ENCODE data around the gene FOXK2. TPM values are rescaled to one million over a fixed set of nuclear protein-coding genes. Genes with fewer than 3 reads are reported as not detected.
"Not testable (repeated sequence)": the region's sequence is repeated elsewhere in the genome, so short reads cannot be mapped to it uniquely, and the experiment has no call there.

The FOXK2 gene
- total and polyA plus RNA-seq, 2 experiments from 2014 or later: 5.6 to 43.0 TPM

DNA sequence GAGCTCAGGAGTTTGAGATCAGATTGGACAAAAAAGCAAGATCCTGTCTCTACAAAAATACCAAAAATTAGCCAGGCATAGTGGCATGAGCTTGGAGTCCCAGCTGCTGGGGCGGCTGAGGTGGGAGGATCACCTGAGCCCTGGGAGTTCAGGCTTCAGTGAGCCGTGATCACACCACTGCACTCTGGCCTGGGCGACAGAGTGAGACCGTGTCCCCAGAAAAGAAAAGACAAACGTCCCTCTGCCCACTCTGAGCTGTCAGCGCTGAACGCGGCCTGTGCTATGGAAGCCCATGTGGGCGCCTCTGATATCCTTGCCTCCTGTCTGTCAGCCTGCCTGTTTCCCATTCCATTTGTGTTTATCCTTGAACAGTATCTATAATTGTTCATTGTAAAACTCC is 50.7 kb downstream of the FOXK2 start:
- no peaks in the 10 kb centered on the region for H3K9me3 ChIP-seq (ENCODE audit: low read depth)
- H3K4me3 ChIP-seq: no peak overlapping the region
- no peaks in the 10 kb centered on the region for H3K9me2 ChIP-seq (ENCODE audit: insufficient read depth)
- DNase-seq: no peak
- no peaks in the 10 kb centered on the region for H4K20me1 ChIP-seq (ENCODE audit: insufficient read depth)
- in situ Hi-C loops (cut with MboI): no loop called here
- TF ChIP-seq EZH2phosphoT487 (IDR thresholded peaks at IDR 0.05; ENCODE audit: insufficient read depth, low read depth) (no peak), EZH2 (IDR thresholded peaks at IDR 0.05; ENCODE audit: insufficient read depth, poor library complexity, severe bottlenecking) (no peak)
- no peaks in the 10 kb centered on the region for H3F3A ChIP-seq (ENCODE audit: insufficient read depth)
- H3K4me1 ChIP-seq (ENCODE audit: insufficient read depth): no peaks in the 10 kb centered on the region
- peaks cover 94% of the 10 kb centered on the region for H3K79me2 ChIP-seq (ENCODE audit: insufficient read depth)
- no peak overlapping the region for H3K4me2 ChIP-seq (ENCODE audit: unreplicated experiment)
- no peak overlapping the region for H3K27ac ChIP-seq
- H2AFZ ChIP-seq: no peak overlapping the region
- WGBS, 2 experiments (ENCODE audit: low coverage in 1 of 2, low lambda C conversion rate in 2 of 2, missing lambda C conversion rate in 2 of 2): 85 to 88% methylated on average over 9 of the region's 9 CpGs
- H3K27me3 ChIP-seq (replicated peaks; ENCODE audit: insufficient read depth): no peaks in the 10 kb centered on the region
- H3K9ac ChIP-seq: no peak overlapping the region
- peaks cover 19% of the 10 kb centered on the region for H3K36me3 ChIP-seq (ENCODE audit: low read depth)

DNA sequence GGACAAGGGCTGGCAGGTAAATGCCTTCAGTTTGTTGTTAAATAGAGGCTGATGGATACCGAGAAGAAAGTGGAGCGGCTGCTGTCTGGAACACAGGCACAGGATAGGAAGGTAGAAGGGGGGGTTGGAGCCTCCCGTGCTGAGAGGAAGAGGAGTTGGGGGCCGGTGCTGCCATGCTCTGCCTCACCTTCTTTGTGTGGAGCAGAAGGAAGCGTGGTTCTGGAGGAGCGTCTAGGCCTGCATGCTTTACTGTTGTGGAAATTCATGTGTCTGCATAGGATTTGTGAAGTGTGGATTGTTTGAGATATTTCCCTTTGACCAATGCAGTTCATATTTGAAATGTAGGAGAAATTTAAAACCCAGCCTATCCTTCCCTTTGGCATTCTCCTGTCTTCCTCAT is 52.3 kb downstream of the FOXK2 start:
- no peak overlapping the region for H2AFZ ChIP-seq
- H3K4me1 ChIP-seq (ENCODE audit: insufficient read depth): no peaks in the 10 kb centered on the region
- H4K20me1 ChIP-seq (ENCODE audit: insufficient read depth): no peaks in the 10 kb centered on the region
- no peaks in the 10 kb centered on the region for H3K27me3 ChIP-seq (replicated peaks; ENCODE audit: insufficient read depth)
- DNase-seq: no peak
- no peaks in the 10 kb centered on the region for H3K9me2 ChIP-seq (ENCODE audit: insufficient read depth)
- peaks cover 19% of the 10 kb centered on the region for H3K36me3 ChIP-seq (ENCODE audit: low read depth)
- no peaks in the 10 kb centered on the region for H3K9me3 ChIP-seq (ENCODE audit: low read depth)
- TF ChIP-seq EZH2phosphoT487 (IDR thresholded peaks at IDR 0.05; ENCODE audit: insufficient read depth, low read depth): no peak
- no peak for TF ChIP-seq EZH2 (IDR thresholded peaks at IDR 0.05; ENCODE audit: insufficient read depth, poor library complexity, severe bottlenecking)
- H3K27ac ChIP-seq: no peak overlapping the region
- H3K79me2 ChIP-seq (ENCODE audit: insufficient read depth): peaks cover 86% of the 10 kb centered on the region
- no peaks in the 10 kb centered on the region for H3F3A ChIP-seq (ENCODE audit: insufficient read depth)
- H3K4me3 ChIP-seq: no peak overlapping the region
- H3K4me2 ChIP-seq (ENCODE audit: unreplicated experiment): no peak overlapping the region
- H3K9ac ChIP-seq: no peak overlapping the region
- WGBS, 2 experiments (ENCODE audit: low coverage in 1 of 2, low lambda C conversion rate in 2 of 2, missing lambda C conversion rate in 2 of 2): 96 to 98% methylated on average over 6 of the region's 6 CpGs
- in situ Hi-C loops (cut with MboI): no loop called here

DNA sequence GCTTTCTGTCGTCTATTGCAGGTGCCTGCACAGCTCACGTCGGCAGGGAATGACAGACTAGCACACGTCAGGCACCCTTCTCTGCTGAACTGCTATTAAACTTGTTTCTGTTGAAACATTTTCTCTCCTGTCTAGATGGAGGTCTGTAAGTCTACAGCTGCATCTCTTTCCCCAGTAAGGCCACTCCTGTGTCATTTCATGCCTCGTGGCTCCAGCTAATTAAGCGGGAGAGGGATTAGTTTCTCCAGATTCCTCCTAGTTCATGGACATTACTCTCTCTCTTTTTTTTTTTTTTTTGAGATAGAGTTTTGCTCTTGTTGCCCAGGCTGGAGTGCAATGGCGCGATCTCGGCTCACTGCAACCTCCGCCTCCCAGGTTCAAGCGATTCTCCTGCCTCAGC is 54.5 kb downstream of the FOXK2 start:
- Histone ChIP-seq H2AFZ (no peak overlapping the region), H3K4me2 (ENCODE audit: unreplicated experiment) (no peak overlapping the region), H3K27me3 (replicated peaks; ENCODE audit: insufficient read depth) (no peaks in the 10 kb centered on the region), H3K9me2 (ENCODE audit: insufficient read depth) (no peaks in the 10 kb centered on the region), H3F3A (ENCODE audit: insufficient read depth) (no peaks in the 10 kb centered on the region), H3K4me1 (ENCODE audit: insufficient read depth) (no peaks in the 10 kb centered on the region), H3K27ac (no peak overlapping the region), H3K9ac (no peak overlapping the region), H3K79me2 (ENCODE audit: insufficient read depth) (peaks cover 71% of the 10 kb centered on the region), H4K20me1 (ENCODE audit: insufficient read depth) (no peaks in the 10 kb centered on the region), H3K9me3 (ENCODE audit: low read depth) (no peaks in the 10 kb centered on the region), H3K4me3 (no peak overlapping the region), H3K36me3 (ENCODE audit: low read depth) (peaks cover 16% of the 10 kb centered on the region)
- TF ChIP-seq EZH2phosphoT487 (IDR thresholded peaks at IDR 0.05; ENCODE audit: insufficient read depth, low read depth) (no peak), EZH2 (IDR thresholded peaks at IDR 0.05; ENCODE audit: insufficient read depth, poor library complexity, severe bottlenecking) (no peak)
- in situ Hi-C loops (cut with MboI): no loop called here
- 83 to 91% methylated on average over 8 to 11 of the region's 11 CpGs for WGBS, 2 experiments (ENCODE audit: low coverage in 1 of 2, low lambda C conversion rate in 2 of 2, missing lambda C conversion rate in 2 of 2)
- no peak for DNase-seq

DNA sequence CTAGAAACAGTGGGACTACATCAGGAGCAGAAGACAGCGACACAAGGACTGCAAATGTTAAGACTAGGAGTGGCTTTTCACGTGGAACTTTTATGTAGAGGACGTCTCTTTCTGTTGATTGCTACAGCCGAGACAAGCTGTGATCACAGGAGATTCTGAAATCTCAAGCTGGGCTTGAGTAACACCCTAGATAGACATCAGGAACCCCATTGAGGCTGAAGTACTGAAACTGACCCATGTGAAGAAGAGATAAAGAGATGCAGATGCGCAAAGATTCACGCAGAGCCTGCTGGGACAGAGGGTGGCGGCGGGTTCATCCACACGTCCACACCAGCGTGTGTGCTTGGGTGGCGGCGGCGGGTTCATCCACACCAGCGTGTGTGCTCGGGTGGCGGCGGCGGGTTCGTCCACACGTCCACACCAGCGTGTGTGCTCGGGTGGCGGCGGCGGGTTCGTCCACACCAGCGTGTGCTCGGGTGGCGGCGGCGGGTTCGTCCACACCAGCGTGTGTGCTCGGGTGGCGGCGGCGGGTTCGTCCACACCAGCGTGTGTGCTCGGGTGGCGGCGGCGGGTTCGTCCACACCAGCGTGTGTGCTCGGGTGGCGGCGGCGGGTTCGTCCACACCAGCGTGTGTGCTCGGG is 56.2 kb downstream of the FOXK2 start:
- H3K4me1 ChIP-seq (ENCODE audit: insufficient read depth); H3K9ac ChIP-seq; H2AFZ ChIP-seq; H3K9me2 ChIP-seq (ENCODE audit: insufficient read depth); H3K27ac ChIP-seq; H3K4me3 ChIP-seq; H3K27me3 ChIP-seq (replicated peaks; ENCODE audit: insufficient read depth); H3K9me3 ChIP-seq (ENCODE audit: low read depth); DNase-seq; H3K4me2 ChIP-seq (ENCODE audit: unreplicated experiment); H4K20me1 ChIP-seq (ENCODE audit: insufficient read depth); in situ Hi-C loops (cut with MboI); H3F3A ChIP-seq (ENCODE audit: insufficient read depth): not testable (repeated sequence)
- WGBS, 2 experiments (ENCODE audit: low coverage in 1 of 2, low lambda C conversion rate in 2 of 2, missing lambda C conversion rate in 2 of 2): 97% methylated on average over 14 to 27 of the region's 52 CpGs
- Histone ChIP-seq H3K36me3 (ENCODE audit: low read depth) (peaks cover 17% of the 10 kb centered on the region), H3K79me2 (ENCODE audit: insufficient read depth) (peaks cover 60% of the 10 kb centered on the region)

DNA sequence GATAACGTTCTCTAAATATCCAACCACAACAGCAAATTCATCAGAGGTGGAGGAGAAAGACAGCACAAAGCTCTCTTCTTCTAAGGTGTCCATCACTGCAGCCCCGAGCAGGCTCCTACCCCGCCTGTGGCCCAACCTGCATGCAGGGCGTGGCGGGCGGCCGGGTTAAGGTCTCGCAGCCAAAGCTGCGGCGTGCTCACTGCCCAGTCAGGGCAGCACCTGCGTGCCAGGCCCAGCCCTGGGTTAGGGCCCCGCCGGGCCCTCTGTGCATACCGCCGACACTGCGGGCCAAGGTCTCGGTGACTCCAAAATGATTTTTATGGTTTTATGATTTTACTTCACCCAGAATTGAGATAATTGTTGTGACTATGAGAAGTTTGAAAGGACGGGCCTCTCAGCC is 57.8 kb downstream of the FOXK2 start:
- WGBS, 2 experiments (ENCODE audit: low coverage in 1 of 2, low lambda C conversion rate in 2 of 2, missing lambda C conversion rate in 2 of 2): 94 to 95% methylated on average over 18 of the region's 18 CpGs
- Histone ChIP-seq H3K36me3 (ENCODE audit: low read depth) (peaks cover 13% of the 10 kb centered on the region), H3K4me2 (ENCODE audit: unreplicated experiment) (no peak overlapping the region), H3K9ac (no peak overlapping the region), H3K4me1 (ENCODE audit: insufficient read depth) (no peaks in the 10 kb centered on the region; the same call in 1 of the 2 replicates), H4K20me1 (ENCODE audit: insufficient read depth) (no peaks in the 10 kb centered on the region), H2AFZ (no peak overlapping the region), H3K9me2 (ENCODE audit: insufficient read depth) (no peaks in the 10 kb centered on the region), H3K9me3 (ENCODE audit: low read depth) (no peaks in the 10 kb centered on the region), H3F3A (ENCODE audit: insufficient read depth) (peaks cover 6% of the 10 kb centered on the region; the same call in 1 of the 2 replicates), H3K27ac (no peak overlapping the region), H3K79me2 (ENCODE audit: insufficient read depth) (peaks cover 46% of the 10 kb centered on the region), H3K4me3 (no peak overlapping the region), H3K27me3 (replicated peaks; ENCODE audit: insufficient read depth) (no peaks in the 10 kb centered on the region)
- DNase-seq: no peak
- TF ChIP-seq EZH2 (IDR thresholded peaks at IDR 0.05; ENCODE audit: insufficient read depth, poor library complexity, severe bottlenecking): no peak
- TF ChIP-seq EZH2phosphoT487 (IDR thresholded peaks at IDR 0.05; ENCODE audit: insufficient read depth, low read depth): no peak
- in situ Hi-C loops (cut with MboI): no loop called here

DNA sequence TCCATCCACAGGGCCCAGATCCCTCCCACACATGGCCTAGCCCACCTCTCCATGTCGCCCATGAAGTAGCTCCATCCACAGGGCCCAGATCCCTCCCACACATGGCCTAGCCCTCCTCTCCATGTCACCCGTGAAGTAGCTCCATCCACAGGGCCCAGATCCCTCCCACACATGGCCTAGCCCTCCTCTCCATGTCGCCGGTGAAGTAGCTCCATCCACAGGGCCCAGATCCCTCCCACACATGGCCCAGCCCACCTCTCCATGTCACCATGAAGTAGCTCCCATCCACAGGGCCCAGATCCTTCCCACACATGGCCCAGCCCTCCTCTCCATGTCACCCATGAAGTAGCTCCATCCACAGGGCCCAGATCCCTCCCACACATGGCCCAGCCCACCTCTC is 60.4 kb downstream of the FOXK2 start:
- H4K20me1 ChIP-seq (ENCODE audit: insufficient read depth); DNase-seq; H3K4me1 ChIP-seq (ENCODE audit: insufficient read depth); H3K4me2 ChIP-seq (ENCODE audit: unreplicated experiment); H3K9me2 ChIP-seq (ENCODE audit: insufficient read depth); H3K27me3 ChIP-seq (replicated peaks; ENCODE audit: insufficient read depth); H2AFZ ChIP-seq; H3K9ac ChIP-seq; H3K9me3 ChIP-seq (ENCODE audit: low read depth); H3K4me3 ChIP-seq; H3K27ac ChIP-seq; in situ Hi-C loops (cut with MboI): not testable (repeated sequence)
- WGBS, 2 experiments (ENCODE audit: low coverage in 1 of 2, low lambda C conversion rate in 2 of 2, missing lambda C conversion rate in 2 of 2): 78 to 80% methylated on average over 1 to 4 of the region's 4 CpGs
- Histone ChIP-seq H3K36me3 (ENCODE audit: low read depth) (peaks cover 23% of the 10 kb centered on the region; the same call in 1 of the 2 replicates), H3F3A (ENCODE audit: insufficient read depth) (peaks cover 16% of the 10 kb centered on the region), H3K79me2 (ENCODE audit: insufficient read depth) (peaks cover 32% of the 10 kb centered on the region)

Measured in GM23248 (cell line).